ENCODE data around the gene CCDC61.
A peak's percentile ranks its signal among the peaks of the same experiment; 100 is the strongest.

Gene CCDC61, protein sequence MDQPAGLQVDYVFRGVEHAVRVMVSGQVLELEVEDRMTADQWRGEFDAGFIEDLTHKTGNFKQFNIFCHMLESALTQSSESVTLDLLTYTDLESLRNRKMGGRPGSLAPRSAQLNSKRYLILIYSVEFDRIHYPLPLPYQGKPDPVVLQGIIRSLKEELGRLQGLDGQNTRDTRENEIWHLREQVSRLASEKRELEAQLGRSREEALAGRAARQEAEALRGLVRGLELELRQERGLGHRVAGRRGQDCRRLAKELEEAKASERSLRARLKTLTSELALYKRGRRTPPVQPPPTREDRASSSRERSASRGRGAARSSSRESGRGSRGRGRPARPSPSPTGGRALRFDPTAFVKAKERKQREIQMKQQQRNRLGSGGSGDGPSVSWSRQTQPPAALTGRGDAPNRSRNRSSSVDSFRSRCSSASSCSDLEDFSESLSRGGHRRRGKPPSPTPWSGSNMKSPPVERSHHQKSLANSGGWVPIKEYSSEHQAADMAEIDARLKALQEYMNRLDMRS

DNA sequence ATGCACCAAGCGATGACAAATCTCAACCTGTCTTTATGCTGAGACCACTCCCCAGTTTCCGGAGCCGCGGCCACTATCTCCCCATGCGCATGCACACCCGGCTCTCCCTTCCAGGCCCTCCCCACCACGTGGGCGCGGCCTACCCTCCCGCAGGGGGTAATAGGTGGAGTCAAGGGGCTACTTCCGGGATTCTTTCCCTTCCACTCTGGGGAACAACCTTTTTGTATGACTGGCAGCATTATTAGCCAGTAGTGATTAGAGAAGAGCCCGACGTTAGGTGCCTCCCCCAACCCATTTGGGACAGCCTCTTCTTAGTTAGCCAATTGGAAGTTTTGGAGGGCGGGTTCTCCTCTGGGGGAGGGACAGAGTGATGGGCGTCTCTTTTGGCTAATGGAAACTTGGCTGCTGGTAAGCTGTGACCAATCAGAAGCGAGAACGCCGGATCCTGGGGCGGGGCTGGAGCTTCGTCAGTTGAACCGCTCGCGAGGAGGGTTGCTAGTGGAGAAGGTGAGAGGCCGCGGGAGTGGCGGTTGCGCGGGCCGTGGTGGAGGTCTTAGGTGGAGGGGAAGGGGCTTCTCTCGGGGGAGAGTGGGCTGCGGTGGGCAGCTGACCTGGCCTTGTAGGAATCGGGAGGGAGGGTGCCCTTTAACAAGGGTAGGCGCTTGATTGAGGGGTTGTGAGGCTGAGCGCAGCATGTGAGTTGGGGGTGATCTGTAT lies at the start of gene CCDC61:
CCDC61 (plus strand) TSS at position 470 of the 717 bp plus-strand sequence. CDS start 7,552 bp downstream, outside the sequence.
- H3K4me1 ChIP-seq (ENCODE audit: insufficient read depth, insufficient read length): peaks cover 7% of the 10 kb centered on the region
- H3K36me3 ChIP-seq (ENCODE audit: insufficient read depth, insufficient read length, low read length): peaks cover 8% of the 10 kb centered on the region
- peak within 1 kb of the TSS; percentile 79 for H3K4me3 ChIP-seq (ENCODE audit: insufficient read length, low read depth)
- TF ChIP-seq SUZ12 (IDR thresholded peaks at IDR 0.05; ENCODE audit: extremely low read depth, insufficient read depth, insufficient read length) (no peak), ZNF274 (IDR thresholded peaks at IDR 0.05; ENCODE audit: low read depth, low read length) (no peak)
- no peaks in the 10 kb centered on the region for H3K9me3 ChIP-seq (ENCODE audit: insufficient read depth, low read length)
- H3K9ac ChIP-seq (ENCODE audit: insufficient read length, low read depth): peak within 1 kb of the TSS; percentile 85
- peaks cover under 1% of the 10 kb centered on the region for H3K27me3 ChIP-seq (ENCODE audit: insufficient read depth, insufficient read length)
- DNase-seq (ENCODE audit: low read depth, low spot score): peak; percentile 92

DNA sequence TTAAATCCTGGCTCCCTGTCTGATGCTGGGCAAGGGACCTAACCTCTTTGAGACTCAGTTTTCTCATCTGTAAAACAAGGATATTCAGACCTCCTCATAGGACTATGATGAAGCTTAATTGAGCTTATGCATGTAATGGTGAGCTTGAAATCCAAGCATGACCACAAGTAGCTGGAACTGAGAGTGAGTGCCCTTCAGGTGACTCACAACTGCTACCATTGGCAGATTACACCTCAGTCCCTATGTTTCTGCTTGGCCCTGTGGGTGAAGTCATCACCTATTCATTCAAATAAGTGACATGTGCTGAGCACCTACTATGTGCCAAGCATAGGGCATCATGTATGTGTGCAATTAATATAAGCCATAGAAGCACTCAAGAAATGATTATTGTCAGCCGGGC lies 47.3 kb upstream of the CCDC61 start:
- H3K9ac ChIP-seq (ENCODE audit: insufficient read length, low read depth): no peak overlapping the region
- no peaks in the 10 kb centered on the region for H3K9me3 ChIP-seq (ENCODE audit: insufficient read depth, low read length)
- DNase-seq (ENCODE audit: low read depth, low spot score): no peak

DNA sequence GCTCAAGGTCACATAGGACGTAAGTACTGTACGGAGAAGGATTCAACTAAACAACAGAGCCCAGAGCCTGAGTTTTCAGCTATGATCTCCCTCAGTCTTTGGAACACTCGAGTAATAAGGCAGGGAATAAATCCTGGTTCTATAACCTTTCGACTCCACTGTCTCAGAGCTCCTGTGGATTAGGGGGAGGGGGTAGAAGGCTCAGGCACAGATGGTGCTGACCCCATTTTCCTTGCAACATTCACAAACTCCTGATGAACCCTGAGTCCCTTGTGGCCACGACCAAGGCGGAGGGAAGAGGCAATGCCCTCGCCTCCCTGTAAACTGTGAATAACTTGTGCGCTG lies 43.0 kb upstream of the CCDC61 start:
- H3K27me3 ChIP-seq (ENCODE audit: insufficient read depth, insufficient read length): no peaks in the 10 kb centered on the region
- H3K9me3 ChIP-seq (ENCODE audit: insufficient read depth, low read length): no peaks in the 10 kb centered on the region; the same call in 1 of the 2 replicates
- H3K4me3 ChIP-seq (ENCODE audit: insufficient read length, low read depth): peak overlapping the region; percentile 64
- no peak for DNase-seq (ENCODE audit: low read depth, low spot score)
- no peak for TF ChIP-seq SUZ12 (IDR thresholded peaks at IDR 0.05; ENCODE audit: extremely low read depth, insufficient read depth, insufficient read length)
- no peak for TF ChIP-seq ZNF274 (IDR thresholded peaks at IDR 0.05; ENCODE audit: low read depth, low read length)
- no peak for TF ChIP-seq YY1 (IDR thresholded peaks at IDR 0.05; ENCODE audit: insufficient read depth, insufficient read length)
- H3K36me3 ChIP-seq (ENCODE audit: insufficient read depth, insufficient read length, low read length): no peaks in the 10 kb centered on the region
- peaks cover 3% of the 10 kb centered on the region for H3K4me1 ChIP-seq (ENCODE audit: insufficient read depth, insufficient read length)
- no peak overlapping the region for H3K9ac ChIP-seq (ENCODE audit: insufficient read length, low read depth)

More for the DNA sequence above, 47.3 kb upstream of the CCDC61 start:
- TF ChIP-seq SUZ12 (IDR thresholded peaks at IDR 0.05; ENCODE audit: extremely low read depth, insufficient read depth, insufficient read length): no peak
- no peak for TF ChIP-seq ZNF274 (IDR thresholded peaks at IDR 0.05; ENCODE audit: low read depth, low read length)
- no peak for TF ChIP-seq YY1 (IDR thresholded peaks at IDR 0.05; ENCODE audit: insufficient read depth, insufficient read length)
- no peak overlapping the region for H3K4me3 ChIP-seq (ENCODE audit: insufficient read length, low read depth)
- no peaks in the 10 kb centered on the region for H3K27me3 ChIP-seq (ENCODE audit: insufficient read depth, insufficient read length)
- H3K36me3 ChIP-seq (ENCODE audit: insufficient read depth, insufficient read length, low read length): no peaks in the 10 kb centered on the region
- peaks cover 3% of the 10 kb centered on the region for H3K4me1 ChIP-seq (ENCODE audit: insufficient read depth, insufficient read length)

DNA sequence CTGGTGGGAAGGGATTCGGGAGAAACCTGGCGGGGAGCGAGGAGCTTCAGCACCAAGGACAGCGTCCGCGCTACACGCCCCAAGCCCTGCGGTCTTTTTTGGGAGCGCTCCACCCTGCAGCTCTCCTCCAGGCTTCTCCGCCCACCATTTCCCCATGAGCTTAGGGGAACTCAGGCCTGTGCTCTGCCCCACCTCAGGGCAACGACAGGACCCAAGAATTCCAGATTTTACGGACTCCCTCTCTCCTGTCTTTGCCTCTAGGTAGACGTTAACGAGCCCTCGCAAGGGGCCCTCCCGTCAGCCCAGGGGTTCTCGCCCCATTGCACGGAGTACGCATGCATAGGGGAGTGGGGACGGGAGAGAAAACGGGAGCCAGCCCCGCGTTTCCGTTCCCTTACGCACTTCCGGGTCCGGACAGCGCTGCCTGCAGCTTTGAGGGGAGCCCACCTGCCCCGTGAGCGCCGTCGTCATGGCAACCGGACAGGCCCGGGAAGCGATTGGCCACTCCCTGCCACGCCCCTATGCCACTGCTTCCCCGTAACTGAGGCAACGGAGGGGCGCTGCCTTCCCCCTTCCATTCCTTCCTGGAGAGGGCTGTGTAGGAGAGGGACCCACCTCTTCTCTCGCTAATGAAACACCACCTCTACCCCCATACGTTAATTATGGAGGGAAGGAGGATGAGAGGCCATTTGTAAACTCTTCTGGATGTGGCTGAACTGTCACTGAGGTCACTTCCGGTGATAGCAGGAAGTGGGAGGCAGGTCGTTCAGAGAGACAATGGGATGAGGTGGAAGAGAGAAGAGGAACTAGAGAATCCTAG lies 42.4 kb upstream of the CCDC61 start:
- H3K4me1 ChIP-seq (ENCODE audit: insufficient read depth, insufficient read length): peaks cover 3% of the 10 kb centered on the region
- H3K9me3 ChIP-seq (ENCODE audit: insufficient read depth, low read length): no peaks in the 10 kb centered on the region; the same call in 1 of the 2 replicates
- H3K4me3 ChIP-seq (ENCODE audit: insufficient read length, low read depth): peak overlapping the region; percentile 64
- DNase-seq (ENCODE audit: low read depth, low spot score): peak; percentile 65
- no peaks in the 10 kb centered on the region for H3K27me3 ChIP-seq (ENCODE audit: insufficient read depth, insufficient read length)
- TF ChIP-seq YY1 (IDR thresholded peaks at IDR 0.05; ENCODE audit: insufficient read depth, insufficient read length) (no peak), SUZ12 (IDR thresholded peaks at IDR 0.05; ENCODE audit: extremely low read depth, insufficient read depth, insufficient read length) (no peak), ZNF274 (IDR thresholded peaks at IDR 0.05; ENCODE audit: low read depth, low read length) (no peak)
- H3K9ac ChIP-seq (ENCODE audit: insufficient read length, low read depth): peak overlapping the region; percentile 69
- no peaks in the 10 kb centered on the region for H3K36me3 ChIP-seq (ENCODE audit: insufficient read depth, insufficient read length, low read length)

DNA sequence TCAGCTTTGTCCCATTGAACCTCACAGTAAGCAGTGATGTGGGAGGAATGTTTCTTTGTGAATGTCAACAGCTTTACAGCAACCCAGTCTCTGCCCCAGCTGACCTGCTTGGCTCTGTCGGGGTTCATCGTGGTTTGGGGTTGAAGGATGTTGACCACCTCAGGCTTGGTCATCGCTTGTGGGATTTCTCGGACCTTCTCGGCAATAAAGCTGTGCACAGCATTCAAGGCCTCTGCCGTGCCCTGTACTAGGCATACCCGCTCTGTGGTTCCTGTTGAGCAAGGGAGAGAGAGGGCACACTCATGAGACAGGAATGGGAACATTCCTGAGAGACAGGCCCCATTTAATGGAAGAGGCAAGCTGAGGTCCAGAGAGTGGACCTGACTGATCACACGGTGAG lies 41.6 kb upstream of the CCDC61 start:
- TF ChIP-seq ZNF274 (IDR thresholded peaks at IDR 0.05; ENCODE audit: low read depth, low read length) (no peak), SUZ12 (IDR thresholded peaks at IDR 0.05; ENCODE audit: extremely low read depth, insufficient read depth, insufficient read length) (no peak), YY1 (IDR thresholded peaks at IDR 0.05; ENCODE audit: insufficient read depth, insufficient read length) (no peak)
- peaks cover 3% of the 10 kb centered on the region for H3K4me1 ChIP-seq (ENCODE audit: insufficient read depth, insufficient read length)
- no peak overlapping the region for H3K4me3 ChIP-seq (ENCODE audit: insufficient read length, low read depth)
- no peaks in the 10 kb centered on the region for H3K27me3 ChIP-seq (ENCODE audit: insufficient read depth, insufficient read length)
- H3K9me3 ChIP-seq (ENCODE audit: insufficient read depth, low read length): no peaks in the 10 kb centered on the region; the same call in 1 of the 2 replicates
- no peak for DNase-seq (ENCODE audit: low read depth, low spot score)
- no peak overlapping the region for H3K9ac ChIP-seq (ENCODE audit: insufficient read length, low read depth)
- no peaks in the 10 kb centered on the region for H3K36me3 ChIP-seq (ENCODE audit: insufficient read depth, insufficient read length, low read length)

DNA sequence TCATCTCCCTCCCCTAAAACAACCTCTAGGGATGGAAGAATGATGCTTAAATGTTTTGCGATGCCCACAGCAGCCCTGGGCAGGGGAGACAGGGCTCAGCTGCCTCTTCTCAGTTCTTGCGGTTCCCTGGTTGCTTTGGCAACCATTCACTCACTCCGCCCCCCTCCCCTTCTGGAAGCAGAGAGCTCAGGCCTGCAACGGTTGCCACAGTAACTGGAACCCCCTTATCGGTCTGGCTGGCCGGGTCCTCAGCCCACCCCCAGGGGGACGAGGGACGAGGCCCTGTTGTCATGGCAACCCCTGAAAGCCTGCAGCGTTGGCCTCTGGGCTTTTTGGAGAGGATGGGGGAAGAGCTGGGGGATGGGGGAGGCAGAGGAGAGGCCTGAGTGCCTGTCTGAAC lies 41.1 kb upstream of the CCDC61 start:
- no peak for DNase-seq (ENCODE audit: low read depth, low spot score)
- Histone ChIP-seq H3K4me3 (ENCODE audit: insufficient read length, low read depth) (no peak overlapping the region), H3K9ac (ENCODE audit: insufficient read length, low read depth) (no peak overlapping the region), H3K36me3 (ENCODE audit: insufficient read depth, insufficient read length, low read length) (no peaks in the 10 kb centered on the region), H3K27me3 (ENCODE audit: insufficient read depth, insufficient read length) (no peaks in the 10 kb centered on the region), H3K4me1 (ENCODE audit: insufficient read depth, insufficient read length) (peaks cover 7% of the 10 kb centered on the region), H3K9me3 (ENCODE audit: insufficient read depth, low read length) (no peaks in the 10 kb centered on the region; the same call in 1 of the 2 replicates)
- TF ChIP-seq SUZ12 (IDR thresholded peaks at IDR 0.05; ENCODE audit: extremely low read depth, insufficient read depth, insufficient read length) (no peak), YY1 (IDR thresholded peaks at IDR 0.05; ENCODE audit: insufficient read depth, insufficient read length) (no peak), ZNF274 (IDR thresholded peaks at IDR 0.05; ENCODE audit: low read depth, low read length) (no peak)
